Neural progenitor cell (in vitro differentiated cells): ENCODE measurements around the gene DEFB126.
"Not testable (repeated sequence)": the region's sequence is repeated elsewhere in the genome, so short reads cannot be mapped to it uniquely, and the experiment has no call there.

Experiments used
- CTCF ChIP-seq: fragments of 200-600 bp; sonication (generic); IDR thresholded peaks from 2 replicates; pipeline ENCODE4 v1.5.1; 2017; ENCODE audit warnings: antibody characterized with exemption, mild to moderate bottlenecking
- EZH2 ChIP-seq: fragments of 200-600 bp; sonication (generic); IDR thresholded peaks from 2 replicates; pipeline ENCODE4 v1.6.1; 2017; ENCODE audit warnings: antibody characterized with exemption, mild to moderate bottlenecking, moderate library complexity
- EZH2phosphoT487 ChIP-seq: fragments of 200-600 bp; sonication (generic); IDR thresholded peaks from 2 replicates; pipeline ENCODE4 v1.6.1; 2017; ENCODE audit warnings: antibody characterized with exemption

DNA sequence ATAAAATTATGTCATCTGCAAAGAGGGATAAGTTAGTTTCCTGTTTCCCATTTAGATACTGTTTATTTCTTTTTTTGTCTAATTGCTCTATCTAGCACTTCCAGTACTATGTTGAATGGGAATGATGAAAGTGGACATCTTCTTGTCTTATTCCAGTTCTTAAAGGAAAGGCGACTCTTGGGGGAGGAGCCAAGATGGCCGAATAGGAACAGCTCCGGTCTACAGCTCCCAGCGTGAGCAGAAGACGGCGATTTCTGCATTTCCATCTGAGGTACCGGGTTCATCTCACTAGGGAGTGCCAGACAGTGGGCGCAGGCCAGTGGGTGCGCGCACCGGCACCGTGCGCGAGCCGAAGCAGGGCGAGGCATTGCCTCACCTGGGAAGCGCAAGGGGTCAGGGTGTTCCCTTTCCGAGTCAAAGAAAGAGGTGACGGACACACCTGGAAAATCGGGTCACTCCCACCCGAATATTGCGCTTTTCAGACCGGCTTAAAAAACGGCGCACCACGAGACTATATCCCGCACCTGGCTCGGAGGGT, 12.5 kb upstream of the DEFB126 start:
- not testable (repeated sequence) for TF ChIP-seq CTCF, EZH2, EZH2phosphoT487
